Measurements from ENCODE around the gene RLN2.

Gene RLN2

GRCh38 chr9:5264219-5264595, 40.3 kb downstream of the RLN2 start:
- no peak for TF ChIP-seq CTCF (IDR thresholded peaks at IDR 0.05; ENCODE audit: control insufficient read depth, extremely low read depth, insufficient read depth)
- H3K4me3 ChIP-seq (ENCODE audit: low read depth, low read length) = no peak overlapping the region
- DNase-seq (ENCODE audit: low read depth) = no peak

DNA sequence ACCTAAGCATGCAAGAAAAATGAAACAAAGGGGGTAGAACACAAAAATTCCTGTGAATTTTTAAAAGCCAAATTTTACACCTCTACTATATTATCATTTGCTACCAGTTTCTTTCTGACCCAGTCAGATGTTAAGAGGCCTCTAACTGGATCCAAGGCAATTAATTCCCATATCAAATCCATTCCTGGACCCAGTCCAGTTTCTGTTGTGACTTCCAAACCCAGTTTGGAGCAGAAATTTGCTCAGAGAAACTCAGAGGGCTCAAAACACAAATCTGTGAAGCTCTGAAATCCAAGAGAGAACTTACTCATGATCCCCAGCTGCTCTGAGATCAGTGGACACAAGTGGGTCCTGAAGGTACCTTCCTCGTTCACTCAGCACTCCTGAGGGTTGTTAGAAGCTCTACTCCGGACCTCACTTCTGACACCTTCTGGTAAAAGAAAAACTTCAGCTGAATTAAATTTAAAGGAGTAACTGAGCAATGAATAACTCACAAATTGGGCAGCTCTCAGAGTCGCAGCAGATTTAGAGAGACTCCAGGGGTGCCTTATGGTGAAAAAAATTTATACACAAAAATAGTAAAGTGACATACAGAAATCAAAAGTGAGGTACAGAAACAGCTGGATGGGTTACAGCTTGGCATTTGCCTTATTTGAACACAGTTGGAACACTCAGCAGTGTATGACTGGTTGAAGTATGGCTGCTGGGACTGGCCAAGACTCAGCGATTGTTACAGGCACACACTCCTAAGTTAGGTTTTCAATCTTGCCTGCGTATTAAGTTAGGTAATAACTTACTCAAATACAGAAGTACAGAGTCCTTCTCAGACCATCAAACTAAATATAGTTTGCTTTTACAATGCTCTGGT, 40.9 kb downstream of the RLN2 start:
- peak; percentile 23 for DNase-seq (ENCODE audit: low read depth)
- no peak overlapping the region for H3K4me3 ChIP-seq (ENCODE audit: low read depth, low read length)
- peak; percentile 21; the same call in 1 of the 2 replicates for TF ChIP-seq CTCF (IDR thresholded peaks at IDR 0.05; ENCODE audit: control insufficient read depth, extremely low read depth, insufficient read depth)
